Mammary epithelial cell (primary cell): ENCODE measurements around the gene PFKL.
"Not testable (repeated sequence)": the region's sequence is repeated elsewhere in the genome, so short reads cannot be mapped to it uniquely, and the experiment has no call there.

Source experiments
- CTCF ChIP-seq, 2 donors: IDR thresholded peaks in 1 of 2; conservative IDR thresholded peaks in 1 of 2; 2 replicates each; pipeline ENCODE4 v1.5.1; 2011 to 2012; ENCODE audit warnings: inconsistent platforms in 2 of 2, low read length in 2 of 2, mild to moderate bottlenecking in 2 of 2, control low read depth in 1 of 2, low read depth in 1 of 2; ENCODE audit not compliant: insufficient read depth in 1 of 2; ENCODE audit errors: extremely low read depth in 1 of 2
- EZH2 ChIP-seq: IDR thresholded peaks from 2 replicates; pipeline ENCODE4 v1.6.1; 2012; ENCODE audit warnings: low read length, inconsistent platforms, borderline replicate concordance

GRCh38 chr21:44302573-44303401, 2.9 kb downstream of the PFKL start:
- TF ChIP-seq CTCF (conservative IDR thresholded peaks at IDR 0.05 in 1 of 2, IDR thresholded peaks at IDR 0.05 in 1 of 2; ENCODE audit: extremely low read depth in 1 of 2, insufficient read depth in 1 of 2, low read depth in 1 of 2, low read length in 2 of 2); EZH2: not testable (repeated sequence)
